ENCODE data around the gene TMEM121.
"Not testable (repeated sequence)": the region's sequence is repeated elsewhere in the genome, so short reads cannot be mapped to it uniquely, and the experiment has no call there.

The TMEM121 gene

DNA sequence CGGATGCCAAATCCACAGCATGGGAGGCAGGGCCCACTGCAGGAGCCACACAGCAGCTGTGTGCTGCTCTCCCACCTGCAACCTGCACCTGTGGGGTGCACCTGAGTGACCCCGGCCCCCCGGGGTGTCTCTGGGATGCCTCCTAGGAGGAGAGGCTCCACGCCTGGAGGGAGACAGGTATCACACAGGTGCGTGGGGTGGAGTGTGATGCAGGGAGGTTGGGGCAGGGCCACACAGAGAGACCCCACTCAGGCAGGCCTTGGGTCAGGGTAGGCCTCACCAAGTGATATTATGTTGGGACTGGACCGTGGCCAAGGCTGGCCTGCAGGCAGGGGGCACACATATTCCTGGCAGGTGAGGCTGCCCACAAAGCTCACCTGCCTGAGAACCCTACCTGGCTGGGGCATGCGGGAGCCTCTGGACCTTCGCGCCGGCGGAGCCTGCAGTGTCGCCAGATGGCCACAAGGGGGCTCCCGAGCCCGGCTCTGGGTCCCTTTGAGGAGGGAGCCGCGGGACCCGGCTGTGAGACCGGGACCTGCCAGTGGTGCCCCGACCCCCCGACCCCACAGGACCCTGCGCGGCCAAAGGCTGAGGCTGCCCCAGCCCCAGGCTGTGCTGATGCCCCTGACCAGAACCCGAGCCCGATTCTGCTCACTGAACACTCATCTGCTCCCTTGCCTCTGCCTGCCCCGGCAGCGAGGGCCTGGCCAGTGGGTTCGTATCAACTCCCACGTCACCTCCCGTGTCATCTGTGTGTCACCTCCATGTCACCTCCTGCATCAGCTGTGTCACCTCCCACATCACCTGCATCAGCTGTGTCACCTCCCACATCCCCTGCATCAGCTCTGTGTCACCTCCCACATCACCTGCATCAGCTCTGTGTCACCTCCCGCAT is 11.4 kb downstream of the TMEM121 start:
- peak in 7 of 10 donors; percentile 56 to 93 (median 61) for DNase-seq
- intact Hi-C loops (cut with DNase I): no loop called here

GRCh38 chr14:105538481-105539049 is 12.2 kb downstream of the TMEM121 start:
- no peak for DNase-seq
- intact Hi-C loops (cut with DNase I): no loop called here

GRCh38 chr14:105540811-105541210 is 14.4 kb downstream of the TMEM121 start:
- DNase-seq: no peak
- intact Hi-C loops (cut with DNase I): no loop called here

DNA sequence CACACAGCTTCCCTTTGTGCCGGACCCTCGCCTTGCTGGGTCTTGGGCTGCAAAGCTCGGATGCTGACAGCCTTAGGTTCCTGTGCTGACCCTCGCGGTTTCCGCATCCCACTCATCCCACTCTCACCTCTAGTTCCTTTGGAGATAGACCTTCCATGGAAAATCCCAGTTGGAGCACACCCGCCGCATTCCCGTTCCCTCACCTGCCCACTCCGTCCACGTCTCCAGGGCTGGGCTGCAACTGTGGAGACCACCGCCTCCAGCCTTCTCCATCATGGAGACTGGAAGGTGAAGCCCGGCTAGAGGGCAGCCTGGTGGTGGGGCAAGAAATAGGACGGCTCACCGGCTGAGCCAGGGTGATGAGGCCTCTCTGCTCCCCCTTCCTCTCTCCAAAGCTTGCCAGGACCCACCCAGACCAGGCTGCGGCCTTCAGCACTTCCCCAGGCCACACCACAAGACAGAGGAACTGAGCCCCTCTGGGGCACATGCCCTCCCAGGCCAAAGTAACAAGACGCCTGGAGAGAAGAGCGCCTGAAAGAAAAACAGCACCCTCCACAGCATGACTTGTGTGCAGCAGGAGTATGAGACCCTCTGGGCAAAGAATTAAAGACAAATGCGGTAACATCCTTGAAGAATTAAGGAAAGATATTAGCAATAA is 15.0 kb downstream of the TMEM121 start:
- intact Hi-C loops (cut with DNase I): no loop called here

DNA sequence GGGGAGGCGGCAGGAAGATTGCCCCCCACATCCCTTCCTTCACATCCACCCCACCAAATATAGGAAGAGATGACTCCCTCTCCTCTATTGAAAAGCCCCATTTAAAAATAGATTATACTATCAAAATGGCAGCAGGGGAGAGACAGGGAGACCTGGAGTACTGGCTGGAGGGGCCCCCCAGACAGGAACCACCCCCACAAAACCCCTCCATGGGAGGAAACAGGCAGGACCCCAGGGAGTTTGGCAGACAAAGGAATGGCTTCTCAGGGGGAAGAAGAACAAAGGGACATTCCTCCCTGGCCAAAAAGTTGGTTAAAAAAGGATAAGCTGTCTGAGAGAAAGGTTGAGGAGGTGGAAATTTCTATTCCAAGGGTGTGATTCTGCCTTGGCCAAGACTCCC is 19.3 kb downstream of the TMEM121 start:
- peak in 1 of 10 donors; percentile 18 for DNase-seq
- intact Hi-C loops (cut with DNase I): not testable (repeated sequence)

More for the DNA sequence above, 15.0 kb downstream of the TMEM121 start:
- peak in 2 of 10 donors; percentile 3 to 82 for DNase-seq

DNA sequence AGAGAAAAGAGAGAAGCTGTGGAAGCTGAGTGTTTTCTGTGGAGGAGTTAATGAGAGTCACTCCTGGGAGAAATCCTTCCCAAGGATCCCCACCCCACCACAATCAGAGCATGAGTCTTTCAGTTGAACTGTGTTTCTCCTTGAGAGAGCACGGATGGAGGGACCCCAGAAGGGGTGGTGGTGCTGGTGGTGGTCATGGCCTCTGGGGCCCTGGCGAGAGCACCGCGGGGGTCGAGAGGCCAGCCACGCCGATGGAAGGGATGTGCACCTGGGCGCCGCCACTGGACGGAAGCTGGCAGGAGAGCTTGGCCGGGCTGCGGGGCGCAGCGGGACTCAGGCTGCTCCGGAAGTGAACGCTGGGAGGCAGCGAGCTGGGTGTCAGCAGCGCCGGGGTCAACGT is 20.0 kb downstream of the TMEM121 start:
- intact Hi-C loops (cut with DNase I): not testable (repeated sequence)
- DNase-seq: peak in 1 of 10 donors; percentile 46

DNA sequence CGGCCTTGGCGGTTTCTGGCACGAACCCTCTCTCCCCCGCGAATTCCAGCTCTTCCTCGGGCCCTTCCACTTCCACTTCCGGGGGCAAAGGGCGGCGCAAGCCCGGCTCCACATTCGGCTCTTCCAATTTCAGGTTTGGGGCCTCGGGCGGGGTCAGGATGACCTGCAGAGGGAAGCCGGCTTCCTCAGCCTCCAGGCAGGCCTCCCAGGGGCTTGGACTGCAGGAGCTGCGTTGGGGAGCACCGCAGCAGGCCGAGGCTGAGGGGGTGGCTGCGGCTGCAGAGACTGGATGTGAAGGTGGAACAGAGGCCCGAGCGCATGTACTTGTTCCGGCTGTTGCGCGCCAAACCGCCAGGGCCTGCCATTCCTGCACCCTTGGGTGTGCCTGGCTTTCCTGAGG is 20.7 kb downstream of the TMEM121 start:
- intact Hi-C loops (cut with DNase I): not testable (repeated sequence)
- peak in 1 of 10 donors; percentile 40 for DNase-seq

GRCh38 chr14:105547741-105548169 is 21.4 kb downstream of the TMEM121 start:
- peak in 1 of 10 donors; percentile 70 for DNase-seq
- intact Hi-C loops (cut with DNase I): no loop called here

GRCh38 chr14:105549481-105549880 is 23.1 kb downstream of the TMEM121 start:
- intact Hi-C loops (cut with DNase I): no loop called here
- peak in 2 of 10 donors; percentile 55 to 71 for DNase-seq

- intact Hi-C loops (cut with DNase I): no loop called here
- no peak for DNase-seq
These were observed 27.6 kb downstream of the TMEM121 start for GRCh38 chr14:105554022-105554421.

DNA sequence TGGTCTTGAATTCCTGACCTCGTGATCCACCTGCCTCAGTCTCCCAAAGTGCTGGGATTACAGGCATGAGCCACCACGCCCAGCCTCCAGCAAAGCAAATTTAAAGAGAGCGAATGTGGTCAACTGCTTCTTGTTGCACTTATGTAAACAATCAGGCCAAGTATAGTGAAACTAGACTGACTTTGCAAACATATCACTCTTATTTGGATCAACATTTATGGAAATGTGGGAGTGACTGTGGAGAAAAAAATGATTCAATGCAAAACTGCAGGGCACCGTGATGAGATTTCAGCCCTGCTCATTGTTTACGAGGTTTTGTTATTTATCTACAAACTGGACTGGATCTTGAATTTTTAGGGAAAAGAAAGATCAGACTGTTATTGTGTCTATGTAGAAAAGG is 28.1 kb downstream of the TMEM121 start:
- DNase-seq: no peak
- intact Hi-C loops (cut with DNase I): no loop called here

GRCh38 chr14:105557671-105558070 is 31.3 kb downstream of the TMEM121 start:
- peak in 2 of 10 donors; percentile 47 to 66 for DNase-seq
- intact Hi-C loops (cut with DNase I): not testable (repeated sequence)

- DNase-seq: not testable (repeated sequence)
These were observed 32.2 kb downstream of the TMEM121 start for GRCh38 chr14:105558449-105559154.

DNA sequence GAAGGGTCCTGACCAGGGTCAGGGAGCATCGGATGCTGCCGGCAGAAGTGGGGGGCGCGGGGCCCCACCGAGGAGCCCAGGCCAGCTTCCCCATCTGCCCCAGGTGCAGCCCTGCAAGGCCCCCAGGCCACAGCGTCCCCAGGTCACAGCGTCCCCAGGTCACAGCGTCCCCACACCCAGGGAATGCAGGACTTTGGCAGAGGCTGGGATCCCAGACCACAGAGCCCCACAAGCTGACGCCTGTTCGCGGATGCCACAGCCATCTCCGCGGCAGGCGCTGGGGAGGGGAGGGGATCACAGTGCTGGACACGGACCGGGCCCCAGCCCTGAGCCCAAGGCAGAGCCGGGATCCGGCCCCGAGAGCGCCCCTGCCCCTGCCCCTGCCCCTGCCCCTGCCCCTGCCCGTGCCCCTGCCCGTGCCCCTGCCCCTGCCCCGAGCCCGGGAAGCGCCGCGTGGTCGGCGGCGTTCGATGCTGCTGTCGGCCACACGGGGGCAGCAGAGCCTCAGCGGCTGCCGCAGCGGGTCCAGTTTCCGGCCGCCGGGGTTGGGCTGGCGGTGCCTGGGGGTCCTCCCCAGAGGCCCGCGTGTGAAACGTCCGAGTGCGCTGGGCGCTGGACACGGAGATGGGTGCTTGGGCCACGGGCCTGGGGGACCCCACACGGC is 33.1 kb downstream of the TMEM121 start:
- intact Hi-C loops (cut with DNase I): not testable (repeated sequence)
- DNase-seq: peak in 2 of 10 donors; percentile 74 to 76

More at GRCh38 chr14:105558449-105559154, 32.2 kb downstream of the TMEM121 start:
- intact Hi-C loops (cut with DNase I): not testable (repeated sequence)

DNA sequence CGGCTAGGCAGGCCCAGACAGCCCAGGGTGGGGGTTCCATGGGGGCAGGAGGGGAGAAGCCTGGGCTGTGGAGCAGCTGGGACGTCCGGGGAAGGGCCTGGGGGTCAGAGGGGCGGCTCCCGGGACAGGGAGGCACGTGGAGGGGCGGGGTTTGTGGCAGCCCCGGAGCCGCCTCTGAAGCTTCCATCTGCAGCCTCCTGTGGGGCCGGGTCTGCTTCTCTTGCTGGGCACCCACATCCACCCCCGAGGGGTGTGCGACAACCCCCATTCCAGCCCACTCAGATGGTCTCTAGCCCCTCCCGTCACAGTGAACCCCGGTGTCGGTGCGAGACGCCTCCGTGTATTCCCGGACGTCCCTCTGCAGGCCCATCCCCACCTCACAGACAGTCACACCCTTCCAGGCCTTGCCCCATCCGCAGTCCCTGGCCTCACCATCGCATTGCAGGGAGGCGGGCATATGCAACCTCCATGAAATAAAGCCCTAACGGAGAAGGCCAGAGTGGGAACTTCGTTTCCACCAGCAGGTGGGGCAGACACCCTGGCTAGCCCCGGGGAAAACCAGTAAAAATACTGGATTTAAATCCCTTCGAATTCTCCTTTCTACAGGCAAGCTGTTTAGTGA is 33.8 kb downstream of the TMEM121 start:
- DNase-seq; intact Hi-C loops (cut with DNase I): not testable (repeated sequence)

DNA sequence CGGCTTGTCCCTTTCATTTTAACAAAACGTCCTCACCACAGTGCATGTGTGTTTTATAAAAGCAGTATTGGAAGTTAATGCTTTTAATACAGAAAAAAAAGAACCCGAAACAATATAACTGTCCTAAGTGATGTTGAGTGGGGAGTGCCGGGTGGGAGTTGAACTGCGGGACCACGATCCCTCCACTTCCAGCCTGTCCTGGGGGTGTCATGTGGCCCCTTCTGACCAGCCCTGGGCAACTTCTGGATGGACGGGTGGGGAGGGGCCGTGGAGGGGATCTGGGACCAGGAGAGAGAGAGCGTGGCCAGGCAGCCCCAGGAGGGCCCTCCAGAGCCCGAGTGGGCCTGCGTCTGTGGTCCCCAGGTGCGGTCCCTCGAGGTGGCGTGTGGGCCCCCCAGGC is 35.0 kb downstream of the TMEM121 start:
- intact Hi-C loops (cut with DNase I); DNase-seq: not testable (repeated sequence)

DNA sequence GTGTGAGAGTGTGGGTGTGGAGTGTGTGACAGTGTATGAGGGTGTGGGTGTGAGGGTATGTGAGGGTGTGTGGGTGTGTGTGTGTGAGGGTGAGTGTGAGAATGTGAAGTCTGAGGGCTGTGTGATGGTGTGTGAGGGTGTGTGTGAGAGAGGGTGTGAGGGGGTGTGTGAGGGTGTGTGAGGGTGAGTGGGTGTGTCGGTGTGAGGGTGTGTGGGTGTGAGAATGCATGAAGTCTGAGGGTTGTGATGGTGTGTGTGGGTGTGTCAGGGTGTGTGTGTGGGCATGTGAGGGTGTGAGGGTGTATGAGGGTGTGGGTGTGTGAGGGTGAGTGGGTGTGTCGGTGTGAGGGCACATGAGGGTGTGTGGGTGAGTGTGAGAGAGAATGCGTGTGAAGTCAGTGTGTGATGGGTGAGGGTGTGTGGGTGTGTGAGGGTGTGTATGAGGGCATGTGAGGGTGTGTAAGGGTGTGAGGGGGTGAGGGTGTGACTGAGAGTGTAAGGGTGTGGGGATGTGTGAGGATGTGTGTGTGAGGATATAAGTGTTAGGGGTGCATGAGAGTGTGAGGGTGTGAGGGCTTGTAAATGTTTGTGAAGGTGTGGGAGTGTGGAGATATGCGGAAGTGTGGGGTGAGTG is 36.4 kb downstream of the TMEM121 start:
- intact Hi-C loops (cut with DNase I): no loop called here

GRCh38 chr14:105563347-105563737 is 37.0 kb downstream of the TMEM121 start:
- intact Hi-C loops (cut with DNase I): no loop called here
- no peak for DNase-seq

More for the DNA sequence above, 36.4 kb downstream of the TMEM121 start:
- DNase-seq: peak in 1 of 10 donors; percentile 29

DNA sequence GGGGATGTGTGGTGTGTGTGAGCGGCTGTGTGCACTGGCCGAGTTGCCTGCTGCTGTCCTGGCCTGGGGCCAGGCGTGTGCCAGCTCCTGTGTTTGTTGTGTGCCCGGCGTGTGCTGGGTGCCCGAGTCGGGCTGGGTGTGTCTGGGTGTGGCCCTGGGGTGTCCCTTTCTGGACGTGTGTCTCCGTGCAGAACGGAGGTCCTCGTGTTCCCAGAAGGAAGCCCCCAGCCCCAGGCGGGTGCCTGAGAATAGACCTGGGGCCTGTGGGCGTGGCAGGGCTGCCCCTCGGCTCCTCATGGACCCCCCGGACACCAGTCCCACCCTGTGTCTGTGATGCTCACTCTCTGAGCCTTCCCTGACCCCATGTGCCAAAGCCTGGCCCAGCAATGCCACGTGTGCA is 38.2 kb downstream of the TMEM121 start:
- intact Hi-C loops (cut with DNase I): not testable (repeated sequence)

More for the DNA sequence above, 38.2 kb downstream of the TMEM121 start:
- DNase-seq: peak in 1 of 10 donors; percentile 40

Measured in posterior cingulate gyrus (tissue), 11 donors.